GM18507 (cell line): Measurements from ENCODE around the gene SLC5A6.

Experiments used
- DNase-seq: peaks from one replicate; pipeline ENCODE4 v3.0.0; 2011; ENCODE audit warnings: low read depth; ENCODE audit not compliant: insufficient read length; ENCODE audit errors: extremely low spot score
- FAIRE-seq: peaks from 2 replicates; lab custom pipeline; 2011; peaks lifted over from hg19 to GRCh38; lab: Jason Lieb, UNC

Gene SLC5A6

GRCh38 chr2:27152102-27152795, 59.8 kb downstream of the SLC5A6 start:
- FAIRE-seq: no peak
- DNase-seq: no peak

- no peak for DNase-seq
- no peak for FAIRE-seq
These were observed 61.3 kb downstream of the SLC5A6 start for GRCh38 chr2:27150639-27151230.
